Muscle layer of colon (tissue), 2 donors: ENCODE data around the gene MAP3K5.
"Not testable (repeated sequence)": the region's sequence is repeated elsewhere in the genome, so short reads cannot be mapped to it uniquely, and the experiment has no call there.

ENCODE experiments used
- H3K27ac ChIP-seq: one replicate; pipeline ENCODE4 v1.7.0; 2013; ENCODE audit warnings: low read depth, mild to moderate bottlenecking, low read length, moderate library complexity
- H3K27me3 ChIP-seq, 2 donors: one replicate each; pipeline ENCODE4 v1.7.0; 2013; ENCODE audit warnings: low read length in 2 of 2, mild to moderate bottlenecking in 2 of 2; ENCODE audit not compliant: insufficient read depth in 2 of 2, control insufficient read depth in 1 of 2
- H3K36me3 ChIP-seq: one replicate; pipeline ENCODE4 v1.7.0; 2013; ENCODE audit warnings: mild to moderate bottlenecking, low read length; ENCODE audit not compliant: insufficient read depth
- H3K4me1 ChIP-seq: one replicate; pipeline ENCODE4 v1.7.0; 2013; ENCODE audit warnings: mild to moderate bottlenecking, low read length; ENCODE audit not compliant: insufficient read depth
- H3K4me3 ChIP-seq, 2 donors: one replicate each; pipeline ENCODE4 v1.7.0; 2013; ENCODE audit warnings: low read length in 2 of 2, low read depth in 1 of 2, mild to moderate bottlenecking in 1 of 2, moderate library complexity in 1 of 2
- H3K9ac ChIP-seq: one replicate; pipeline ENCODE4 v1.7.0; 2013; ENCODE audit warnings: low read length
- H3K9me3 ChIP-seq: one replicate; pipeline ENCODE4 v1.7.0; 2013; ENCODE audit warnings: mild to moderate bottlenecking, low read length
- donor health status: abdominal sarcoma.
- donor health status: Adenocarcinoma of cecum.

MAP3K5 gene

GRCh38 chr6:136712642-136713041 is 79.6 kb downstream of the MAP3K5 start:
- not testable (repeated sequence) for H3K36me3 ChIP-seq, H3K9ac ChIP-seq, H3K9me3 ChIP-seq, H3K27me3 ChIP-seq, H3K4me3 ChIP-seq, H3K27ac ChIP-seq, H3K4me1 ChIP-seq

- H3K27me3 ChIP-seq, result no peaks in the 10 kb centered on the region
Observed at GRCh38 chr6:136711644-136712043, 80.6 kb downstream of the MAP3K5 start.

GRCh38 chr6:136710877-136711552 is 81.3 kb downstream of the MAP3K5 start:
- no peaks in the 10 kb centered on the region for H3K9me3 ChIP-seq
- H3K27ac ChIP-seq, result no peak overlapping the region
- H3K9ac ChIP-seq, result no peak overlapping the region
- no peak overlapping the region for H3K4me3 ChIP-seq
- no peaks in the 10 kb centered on the region for H3K27me3 ChIP-seq
- H3K36me3 ChIP-seq, result no peaks in the 10 kb centered on the region
- H3K4me1 ChIP-seq, result no peaks in the 10 kb centered on the region

More at GRCh38 chr6:136711644-136712043, 80.6 kb downstream of the MAP3K5 start:
- Histone ChIP-seq H3K27ac (no peak overlapping the region), H3K4me3 (no peak overlapping the region), H3K9me3 (no peaks in the 10 kb centered on the region), H3K36me3 (no peaks in the 10 kb centered on the region), H3K4me1 (no peaks in the 10 kb centered on the region), H3K9ac (no peak overlapping the region)

GRCh38 chr6:136709429-136709828 is 82.8 kb downstream of the MAP3K5 start:
- Histone ChIP-seq H3K4me3 (no peak overlapping the region), H3K27me3 (no peaks in the 10 kb centered on the region), H3K27ac (no peak overlapping the region), H3K36me3 (no peaks in the 10 kb centered on the region), H3K4me1 (no peaks in the 10 kb centered on the region), H3K9ac (no peak overlapping the region), H3K9me3 (no peaks in the 10 kb centered on the region)

DNA sequence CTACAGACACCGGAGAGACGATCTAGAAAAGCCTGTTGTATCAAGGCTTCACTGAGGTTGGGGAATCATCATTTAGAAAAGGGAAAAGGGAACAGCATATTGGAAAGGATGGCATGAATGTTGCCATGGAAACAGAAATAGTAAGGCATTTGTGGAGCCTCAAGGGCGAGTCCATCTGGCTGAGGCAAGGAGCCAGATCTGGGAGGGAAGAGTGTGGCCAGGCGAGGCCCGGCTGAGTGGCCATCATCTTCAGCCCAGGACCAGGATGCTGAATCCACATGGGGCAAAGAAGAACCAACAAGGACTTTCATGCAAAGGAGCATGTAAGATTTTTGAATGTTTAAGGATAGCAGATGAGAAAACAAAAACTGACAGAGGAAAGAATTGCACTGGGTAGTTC is 85.8 kb downstream of the MAP3K5 start:
- Histone ChIP-seq H3K9ac (no peak overlapping the region), H3K27me3 (no peaks in the 10 kb centered on the region), H3K9me3 (no peaks in the 10 kb centered on the region), H3K27ac (no peak overlapping the region), H3K4me1 (no peaks in the 10 kb centered on the region), H3K36me3 (no peaks in the 10 kb centered on the region), H3K4me3 (no peak overlapping the region)

GRCh38 chr6:136703331-136703865 is 88.9 kb downstream of the MAP3K5 start:
- H3K9ac ChIP-seq, result no peak overlapping the region
- no peaks in the 10 kb centered on the region for H3K27me3 ChIP-seq
- H3K4me1 ChIP-seq, result no peaks in the 10 kb centered on the region
- no peaks in the 10 kb centered on the region for H3K9me3 ChIP-seq
- no peaks in the 10 kb centered on the region for H3K36me3 ChIP-seq
- H3K4me3 ChIP-seq, result no peak overlapping the region
- no peak overlapping the region for H3K27ac ChIP-seq

DNA sequence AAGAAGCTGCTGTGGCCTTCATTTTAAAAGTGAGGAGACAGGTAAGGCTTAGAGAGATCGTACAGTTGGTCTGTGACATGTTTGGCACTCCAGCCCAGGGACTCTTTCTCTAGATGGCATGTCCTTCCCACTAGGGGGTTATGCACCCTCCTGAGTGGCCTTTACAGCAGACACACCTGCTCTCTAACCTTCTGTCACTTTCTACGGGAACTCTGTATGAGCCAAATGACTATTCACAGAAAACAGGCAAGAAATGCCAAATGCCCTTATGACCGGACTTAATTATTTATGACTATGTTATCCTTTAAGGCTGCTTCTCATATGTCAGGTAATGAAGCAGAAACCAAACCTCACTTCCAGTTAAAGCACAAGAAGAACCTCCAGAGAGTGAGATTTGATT is 91.2 kb downstream of the MAP3K5 start:
- Histone ChIP-seq H3K27ac (no peak overlapping the region), H3K4me1 (no peaks in the 10 kb centered on the region), H3K9me3 (no peaks in the 10 kb centered on the region)

DNA sequence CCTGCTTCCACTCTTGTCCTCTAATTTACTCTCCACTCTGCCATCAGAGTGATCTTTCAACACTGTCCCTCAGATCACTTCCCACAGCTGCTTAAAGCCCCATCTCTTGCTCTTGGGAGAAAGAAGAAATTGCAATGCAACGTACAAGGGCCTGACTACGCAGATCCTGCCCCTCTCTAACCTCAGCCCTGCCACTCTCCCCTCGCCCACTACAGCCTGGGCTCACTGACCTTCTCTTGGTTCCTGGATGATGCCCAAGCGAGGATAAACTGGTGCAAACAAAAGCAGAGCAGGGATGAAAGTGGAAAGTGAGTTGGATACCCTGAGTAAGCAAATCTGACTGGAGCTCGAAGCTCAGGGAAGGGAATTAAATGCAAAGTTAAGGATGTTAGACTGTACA is 92.9 kb downstream of the MAP3K5 start:
- no peaks in the 10 kb centered on the region for H3K9me3 ChIP-seq
- H3K4me3 ChIP-seq, result no peak overlapping the region
- no peak overlapping the region for H3K9ac ChIP-seq
- no peak overlapping the region for H3K27ac ChIP-seq
- no peaks in the 10 kb centered on the region for H3K36me3 ChIP-seq
- no peaks in the 10 kb centered on the region for H3K27me3 ChIP-seq
- H3K4me1 ChIP-seq, result no peaks in the 10 kb centered on the region

More for the DNA sequence above, 91.2 kb downstream of the MAP3K5 start:
- Histone ChIP-seq H3K27me3 (no peaks in the 10 kb centered on the region), H3K36me3 (no peaks in the 10 kb centered on the region), H3K4me3 (no peak overlapping the region), H3K9ac (no peak overlapping the region)

- no peaks in the 10 kb centered on the region for H3K36me3 ChIP-seq
- no peaks in the 10 kb centered on the region for H3K9me3 ChIP-seq
- no peaks in the 10 kb centered on the region for H3K27me3 ChIP-seq
- H3K4me1 ChIP-seq, result no peaks in the 10 kb centered on the region
- no peak overlapping the region for H3K4me3 ChIP-seq
- no peak overlapping the region for H3K27ac ChIP-seq
- H3K9ac ChIP-seq, result no peak overlapping the region
Observed at GRCh38 chr6:136696783-136697364, 95.4 kb downstream of the MAP3K5 start.

DNA sequence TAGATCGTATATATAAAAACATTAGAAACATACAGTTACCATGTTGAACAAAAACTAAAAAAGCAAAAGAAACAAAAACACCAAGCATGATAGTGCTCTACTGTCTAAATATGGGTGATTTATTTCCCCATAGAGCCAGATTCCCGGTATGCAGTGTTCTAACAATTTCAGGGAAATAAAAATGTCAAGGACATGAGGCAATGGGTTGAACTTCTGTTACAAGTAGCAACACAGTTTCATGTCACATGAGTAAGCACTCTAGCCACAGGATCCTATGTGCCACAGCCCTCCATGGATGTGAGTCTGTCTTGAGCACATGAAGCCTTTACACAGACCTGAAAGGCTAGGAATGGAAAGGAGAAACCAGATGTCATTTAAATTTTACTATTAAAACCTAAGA is 96.0 kb downstream of the MAP3K5 start:
- Histone ChIP-seq H3K4me3 (no peak overlapping the region), H3K9me3 (no peaks in the 10 kb centered on the region), H3K36me3 (no peaks in the 10 kb centered on the region), H3K9ac (no peak overlapping the region), H3K27ac (no peak overlapping the region), H3K4me1 (no peaks in the 10 kb centered on the region), H3K27me3 (no peaks in the 10 kb centered on the region)

GRCh38 chr6:136695412-136695811 is 96.9 kb downstream of the MAP3K5 start:
- Histone ChIP-seq H3K9ac (no peak overlapping the region), H3K4me1 (no peaks in the 10 kb centered on the region), H3K36me3 (no peaks in the 10 kb centered on the region), H3K4me3 (no peak overlapping the region), H3K27ac (no peak overlapping the region), H3K27me3 (no peaks in the 10 kb centered on the region), H3K9me3 (no peaks in the 10 kb centered on the region)

DNA sequence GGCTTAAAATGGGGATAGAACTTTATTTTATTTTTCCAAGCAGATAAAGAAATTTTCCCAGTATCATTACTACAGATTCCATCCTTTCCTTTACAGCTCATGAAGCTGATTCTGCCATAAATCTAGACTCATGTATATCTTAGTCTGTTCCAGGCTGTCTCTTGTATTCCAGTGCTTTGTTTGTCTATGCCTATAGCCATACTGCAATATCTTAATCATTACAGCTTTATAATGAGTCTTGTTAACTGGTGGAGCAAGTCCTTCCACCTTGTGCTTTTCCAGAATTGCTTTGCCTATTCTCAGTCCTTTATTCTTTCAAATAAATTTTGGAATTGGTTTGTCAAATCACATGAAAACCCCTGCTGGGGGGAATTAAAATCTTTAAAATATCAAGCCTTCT is 99.2 kb downstream of the MAP3K5 start:
- H3K4me1 ChIP-seq, result no peaks in the 10 kb centered on the region
- no peaks in the 10 kb centered on the region for H3K9me3 ChIP-seq
- H3K4me3 ChIP-seq, result no peak overlapping the region
- no peaks in the 10 kb centered on the region for H3K36me3 ChIP-seq
- H3K27ac ChIP-seq, result no peak overlapping the region
- H3K9ac ChIP-seq, result no peak overlapping the region
- H3K27me3 ChIP-seq, result no peaks in the 10 kb centered on the region
